ENCODE results near the gene ATP1A1.

Gene ATP1A1

GRCh38 chr1:116403496-116404136, 30.6 kb downstream of the ATP1A1 start:
- TF ChIP-seq CSDC2 (CRISPR knock-in tag; IDR thresholded peaks at IDR 0.05): no peak
- no peak for TF ChIP-seq ISL1 (CRISPR knock-in tag; IDR thresholded peaks at IDR 0.05)
- TF ChIP-seq, protein P1, sequence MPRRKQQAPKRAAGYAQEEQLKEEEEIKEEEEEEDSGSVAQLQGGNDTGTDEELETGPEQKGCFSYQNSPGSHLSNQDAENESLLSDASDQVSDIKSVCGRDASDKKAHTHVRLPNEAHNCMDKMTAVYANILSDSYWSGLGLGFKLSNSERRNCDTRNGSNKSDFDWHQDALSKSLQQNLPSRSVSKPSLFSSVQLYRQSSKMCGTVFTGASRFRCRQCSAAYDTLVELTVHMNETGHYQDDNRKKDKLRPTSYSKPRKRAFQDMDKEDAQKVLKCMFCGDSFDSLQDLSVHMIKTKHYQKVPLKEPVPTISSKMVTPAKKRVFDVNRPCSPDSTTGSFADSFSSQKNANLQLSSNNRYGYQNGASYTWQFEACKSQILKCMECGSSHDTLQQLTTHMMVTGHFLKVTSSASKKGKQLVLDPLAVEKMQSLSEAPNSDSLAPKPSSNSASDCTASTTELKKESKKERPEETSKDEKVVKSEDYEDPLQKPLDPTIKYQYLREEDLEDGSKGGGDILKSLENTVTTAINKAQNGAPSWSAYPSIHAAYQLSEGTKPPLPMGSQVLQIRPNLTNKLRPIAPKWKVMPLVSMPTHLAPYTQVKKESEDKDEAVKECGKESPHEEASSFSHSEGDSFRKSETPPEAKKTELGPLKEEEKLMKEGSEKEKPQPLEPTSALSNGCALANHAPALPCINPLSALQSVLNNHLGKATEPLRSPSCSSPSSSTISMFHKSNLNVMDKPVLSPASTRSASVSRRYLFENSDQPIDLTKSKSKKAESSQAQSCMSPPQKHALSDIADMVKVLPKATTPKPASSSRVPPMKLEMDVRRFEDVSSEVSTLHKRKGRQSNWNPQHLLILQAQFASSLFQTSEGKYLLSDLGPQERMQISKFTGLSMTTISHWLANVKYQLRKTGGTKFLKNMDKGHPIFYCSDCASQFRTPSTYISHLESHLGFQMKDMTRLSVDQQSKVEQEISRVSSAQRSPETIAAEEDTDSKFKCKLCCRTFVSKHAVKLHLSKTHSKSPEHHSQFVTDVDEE (CRISPR knock-in tag; IDR thresholded peaks at IDR 0.05): no peak
- TF ChIP-seq, protein P2, sequence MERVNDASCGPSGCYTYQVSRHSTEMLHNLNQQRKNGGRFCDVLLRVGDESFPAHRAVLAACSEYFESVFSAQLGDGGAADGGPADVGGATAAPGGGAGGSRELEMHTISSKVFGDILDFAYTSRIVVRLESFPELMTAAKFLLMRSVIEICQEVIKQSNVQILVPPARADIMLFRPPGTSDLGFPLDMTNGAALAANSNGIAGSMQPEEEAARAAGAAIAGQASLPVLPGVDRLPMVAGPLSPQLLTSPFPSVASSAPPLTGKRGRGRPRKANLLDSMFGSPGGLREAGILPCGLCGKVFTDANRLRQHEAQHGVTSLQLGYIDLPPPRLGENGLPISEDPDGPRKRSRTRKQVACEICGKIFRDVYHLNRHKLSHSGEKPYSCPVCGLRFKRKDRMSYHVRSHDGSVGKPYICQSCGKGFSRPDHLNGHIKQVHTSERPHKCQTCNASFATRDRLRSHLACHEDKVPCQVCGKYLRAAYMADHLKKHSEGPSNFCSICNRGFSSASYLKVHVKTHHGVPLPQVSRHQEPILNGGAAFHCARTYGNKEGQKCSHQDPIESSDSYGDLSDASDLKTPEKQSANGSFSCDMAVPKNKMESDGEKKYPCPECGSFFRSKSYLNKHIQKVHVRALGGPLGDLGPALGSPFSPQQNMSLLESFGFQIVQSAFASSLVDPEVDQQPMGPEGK (CRISPR knock-in tag; IDR thresholded peaks at IDR 0.05; ENCODE audit: borderline replicate concordance): no peak
- no peak for TF ChIP-seq GLIS3 (CRISPR knock-in tag; IDR thresholded peaks at IDR 0.05)
- TF ChIP-seq ZNF70 (CRISPR knock-in tag; IDR thresholded peaks at IDR 0.05): no peak
- no peak for TF ChIP-seq TCF4 (CRISPR knock-in tag; IDR thresholded peaks at IDR 0.05; ENCODE audit: borderline replicate concordance)
- TF ChIP-seq, protein P3, sequence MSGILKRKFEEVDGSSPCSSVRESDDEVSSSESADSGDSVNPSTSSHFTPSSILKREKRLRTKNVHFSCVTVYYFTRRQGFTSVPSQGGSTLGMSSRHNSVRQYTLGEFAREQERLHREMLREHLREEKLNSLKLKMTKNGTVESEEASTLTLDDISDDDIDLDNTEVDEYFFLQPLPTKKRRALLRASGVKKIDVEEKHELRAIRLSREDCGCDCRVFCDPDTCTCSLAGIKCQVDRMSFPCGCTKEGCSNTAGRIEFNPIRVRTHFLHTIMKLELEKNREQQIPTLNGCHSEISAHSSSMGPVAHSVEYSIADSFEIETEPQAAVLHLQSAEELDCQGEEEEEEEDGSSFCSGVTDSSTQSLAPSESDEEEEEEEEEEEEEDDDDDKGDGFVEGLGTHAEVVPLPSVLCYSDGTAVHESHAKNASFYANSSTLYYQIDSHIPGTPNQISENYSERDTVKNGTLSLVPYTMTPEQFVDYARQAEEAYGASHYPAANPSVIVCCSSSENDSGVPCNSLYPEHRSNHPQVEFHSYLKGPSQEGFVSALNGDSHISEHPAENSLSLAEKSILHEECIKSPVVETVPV (CRISPR knock-in tag; IDR thresholded peaks at IDR 0.05): no peak
- no peak for TF ChIP-seq ZFP30 (CRISPR knock-in tag; IDR thresholded peaks at IDR 0.05)
- no peak for TF ChIP-seq SNAI2 (CRISPR knock-in tag; IDR thresholded peaks at IDR 0.05)
- TF ChIP-seq ZC3H10 (CRISPR knock-in tag; IDR thresholded peaks at IDR 0.05): no peak
- no peak for TF ChIP-seq ZNF565 (CRISPR knock-in tag; conservative IDR thresholded peaks at IDR 0.05; ENCODE audit: low read depth)
- TF ChIP-seq ARNTL (CRISPR knock-in tag; IDR thresholded peaks at IDR 0.05; ENCODE audit: borderline replicate concordance, low read depth): no peak
- no peak for TF ChIP-seq ZNF8 (CRISPR knock-in tag; IDR thresholded peaks at IDR 0.05)
- TF ChIP-seq BACH2 (CRISPR knock-in tag; IDR thresholded peaks at IDR 0.05; ENCODE audit: borderline replicate concordance): no peak
- TF ChIP-seq PPARA (CRISPR knock-in tag; IDR thresholded peaks at IDR 0.05; ENCODE audit: borderline replicate concordance): no peak
- TF ChIP-seq RARB (CRISPR knock-in tag; IDR thresholded peaks at IDR 0.05): no peak
- no peak for ATAC-seq

GRCh38 chr1:116404699-116405098, 31.7 kb downstream of the ATP1A1 start:
- no peak for TF ChIP-seq OSR1 (CRISPR knock-in tag; IDR thresholded peaks at IDR 0.05)
- TF ChIP-seq ZNF70 (CRISPR knock-in tag; IDR thresholded peaks at IDR 0.05): no peak
- TF ChIP-seq ZFP30 (CRISPR knock-in tag; IDR thresholded peaks at IDR 0.05): no peak
- TF ChIP-seq ISL1 (CRISPR knock-in tag; IDR thresholded peaks at IDR 0.05): no peak
- TF ChIP-seq POU6F1 (CRISPR knock-in tag; IDR thresholded peaks at IDR 0.05; ENCODE audit: borderline replicate concordance, low read depth): no peak
- no peak for TF ChIP-seq ZNF8 (CRISPR knock-in tag; IDR thresholded peaks at IDR 0.05)
- TF ChIP-seq ARNTL (CRISPR knock-in tag; IDR thresholded peaks at IDR 0.05; ENCODE audit: borderline replicate concordance, low read depth): no peak
- TF ChIP-seq, protein P1 (CRISPR knock-in tag; IDR thresholded peaks at IDR 0.05): no peak
- TF ChIP-seq ZFP3 (CRISPR knock-in tag; IDR thresholded peaks at IDR 0.05): no peak
- no peak for TF ChIP-seq CSDC2 (CRISPR knock-in tag; IDR thresholded peaks at IDR 0.05)
- no peak for ATAC-seq
